ENCODE results near the gene CBY3.
"Not testable (repeated sequence)": the region's sequence is repeated elsewhere in the genome, so short reads cannot be mapped to it uniquely, and the experiment has no call there.

CBY3 gene

DNA sequence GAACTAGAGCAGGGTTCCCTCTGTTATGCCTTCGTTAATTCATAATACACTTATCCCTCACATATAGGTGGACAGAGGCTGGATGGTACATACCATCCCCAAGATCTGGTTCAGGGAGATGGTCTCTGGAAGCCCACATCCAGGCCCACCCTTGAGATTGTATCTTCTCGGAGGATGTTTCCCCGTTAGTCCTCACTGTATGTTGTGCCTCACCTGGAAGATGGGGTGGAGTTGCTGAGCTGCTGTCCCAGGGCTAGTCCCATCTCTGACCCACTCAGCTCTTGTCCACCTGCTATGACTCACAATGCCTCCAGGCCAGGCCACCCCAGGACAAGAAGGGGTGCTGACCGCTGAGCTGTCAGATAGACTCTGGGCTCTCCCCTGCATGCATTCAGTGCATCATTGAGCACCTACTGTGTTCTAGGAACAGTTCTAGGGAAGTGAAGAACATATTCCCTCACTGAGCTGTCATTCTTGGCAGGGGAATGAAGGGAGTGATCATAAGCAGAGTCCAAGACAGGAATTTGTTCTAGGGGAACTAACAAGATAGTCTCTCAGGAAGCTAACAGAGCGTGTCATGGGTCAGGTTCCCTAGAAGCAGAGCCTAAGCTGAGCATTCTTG, at the start of gene CBY3:
CBY3 (minus strand) TSS at position 255 of the 622 bp plus-strand sequence; CDS start at position 139, 116 bp downstream.
- DNase-seq = no peak

GRCh38 chr5:179730356-179730755, 49.5 kb upstream of the CBY3 start:
- DNase-seq = no peak

GRCh38 chr5:179729727-179730126, 48.9 kb upstream of the CBY3 start:
- no peak for DNase-seq

DNA sequence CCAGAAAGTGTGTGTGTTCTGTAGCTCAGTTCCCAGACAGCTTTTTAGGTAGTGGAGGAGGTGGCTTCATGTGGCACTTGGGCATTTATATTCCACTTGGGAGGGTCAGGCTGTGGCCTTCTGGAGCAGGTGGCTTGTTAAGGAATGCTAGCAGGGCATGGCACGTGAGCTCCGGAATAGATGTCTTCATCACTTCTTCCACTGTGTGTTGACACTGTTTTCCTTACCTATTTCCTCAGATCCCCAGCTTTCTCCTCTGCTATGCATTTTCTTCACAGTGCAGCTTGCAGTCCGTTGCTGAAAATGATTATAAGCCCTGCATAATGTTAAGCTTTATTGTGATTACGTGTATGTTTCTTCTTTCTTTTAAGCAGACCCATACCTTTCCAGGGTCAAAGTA, 48.5 kb upstream of the CBY3 start:
- DNase-seq = no peak

DNA sequence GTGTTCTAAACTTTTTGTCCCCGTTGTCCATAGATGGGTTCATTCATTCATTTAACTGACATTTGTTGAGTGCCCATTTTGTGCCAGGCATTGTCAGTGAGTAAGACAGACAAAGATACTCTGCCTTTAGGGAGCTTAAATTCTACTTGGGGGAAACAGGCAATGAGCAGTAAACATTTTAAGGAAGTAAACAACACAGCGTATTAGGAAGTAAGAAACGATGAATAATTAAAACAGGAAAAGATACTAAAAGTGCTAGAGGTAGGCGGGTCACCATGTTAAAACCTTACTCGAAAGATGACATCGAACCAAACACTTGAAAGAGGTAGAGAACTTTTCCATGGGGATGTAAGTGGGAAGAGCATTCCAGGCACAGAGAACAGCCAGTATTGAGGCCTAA, 46.3 kb upstream of the CBY3 start:
- DNase-seq = no peak

- DNase-seq = no peak
Observed at GRCh38 chr5:179724163-179724562, 43.3 kb upstream of the CBY3 start.

DNA sequence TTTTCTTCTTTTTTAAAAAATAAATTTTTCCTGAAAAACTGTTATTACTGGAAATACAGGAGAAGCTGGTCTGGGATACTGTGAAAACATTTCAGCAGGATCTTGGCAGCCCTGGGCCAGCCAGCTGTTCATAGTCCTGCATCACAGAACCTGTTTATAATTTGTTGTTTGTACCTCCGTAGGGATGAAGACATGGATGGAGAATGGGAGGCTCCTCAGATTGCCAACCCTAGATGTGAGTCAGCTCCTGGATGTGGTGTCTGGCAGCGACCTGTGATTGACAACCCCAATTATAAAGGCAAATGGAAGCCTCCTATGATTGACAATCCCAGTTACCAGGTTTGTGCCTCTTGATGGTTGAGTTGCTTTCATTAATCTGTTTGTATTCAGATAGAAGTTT, 39.4 kb upstream of the CBY3 start:
- no peak for DNase-seq

- no peak for DNase-seq
Observed at GRCh38 chr5:179716286-179716685, 35.5 kb upstream of the CBY3 start.

DNA sequence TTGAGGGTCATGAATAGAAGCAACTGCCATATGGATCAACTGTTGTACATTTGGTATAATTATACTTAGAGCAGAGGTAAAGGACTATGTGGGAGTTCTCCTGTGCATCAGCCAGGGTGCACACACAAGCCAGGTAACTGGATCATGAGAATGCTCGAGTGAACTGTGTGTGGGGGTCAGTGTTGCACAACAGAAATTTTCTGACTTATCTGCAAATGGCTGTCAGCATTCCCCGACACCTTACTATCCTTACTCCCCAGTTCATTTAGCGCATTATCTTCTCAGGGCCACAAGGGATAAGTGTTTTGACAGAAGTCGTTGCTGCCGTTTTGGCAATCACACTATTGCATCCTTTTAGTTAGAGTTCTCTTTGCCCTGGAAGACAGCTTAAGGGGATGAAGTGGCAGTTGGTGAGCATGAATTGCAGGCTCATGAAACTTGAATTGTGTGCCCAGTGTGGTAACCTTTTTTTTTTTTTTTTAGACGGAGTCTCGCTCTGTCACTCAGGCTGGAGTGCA, 19.6 kb upstream of the CBY3 start:
- no peak for DNase-seq

DNA sequence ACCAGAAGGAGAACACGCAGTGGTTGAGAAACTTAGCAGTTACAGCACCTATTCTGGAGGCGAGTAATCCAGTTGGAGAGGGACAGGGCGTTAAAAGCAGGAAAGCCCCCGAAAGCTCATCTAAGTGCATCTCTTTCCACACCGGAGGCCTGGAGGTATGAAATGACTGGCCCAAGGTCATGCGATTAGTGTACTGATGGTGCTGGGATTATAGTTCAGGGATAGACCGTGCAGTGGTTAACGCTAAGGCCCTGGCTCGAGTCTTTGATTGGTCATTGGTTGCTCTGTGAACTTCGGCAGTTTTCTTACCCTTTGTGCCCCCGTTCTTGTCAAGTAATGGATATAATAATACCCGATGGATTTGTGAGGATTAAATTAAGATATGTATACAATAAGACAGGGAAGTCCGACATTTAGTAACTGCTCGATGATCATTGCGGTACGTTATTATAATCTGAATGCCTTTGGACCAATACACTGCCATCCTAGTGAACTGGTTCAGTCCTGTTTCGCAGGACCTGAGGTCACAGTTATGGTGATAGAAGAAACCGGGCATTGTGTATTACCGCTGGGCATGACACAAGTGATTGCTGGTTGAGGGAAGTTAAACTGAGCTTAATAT, 18.9 kb upstream of the CBY3 start:
- DNase-seq = peak; percentile 64

DNA sequence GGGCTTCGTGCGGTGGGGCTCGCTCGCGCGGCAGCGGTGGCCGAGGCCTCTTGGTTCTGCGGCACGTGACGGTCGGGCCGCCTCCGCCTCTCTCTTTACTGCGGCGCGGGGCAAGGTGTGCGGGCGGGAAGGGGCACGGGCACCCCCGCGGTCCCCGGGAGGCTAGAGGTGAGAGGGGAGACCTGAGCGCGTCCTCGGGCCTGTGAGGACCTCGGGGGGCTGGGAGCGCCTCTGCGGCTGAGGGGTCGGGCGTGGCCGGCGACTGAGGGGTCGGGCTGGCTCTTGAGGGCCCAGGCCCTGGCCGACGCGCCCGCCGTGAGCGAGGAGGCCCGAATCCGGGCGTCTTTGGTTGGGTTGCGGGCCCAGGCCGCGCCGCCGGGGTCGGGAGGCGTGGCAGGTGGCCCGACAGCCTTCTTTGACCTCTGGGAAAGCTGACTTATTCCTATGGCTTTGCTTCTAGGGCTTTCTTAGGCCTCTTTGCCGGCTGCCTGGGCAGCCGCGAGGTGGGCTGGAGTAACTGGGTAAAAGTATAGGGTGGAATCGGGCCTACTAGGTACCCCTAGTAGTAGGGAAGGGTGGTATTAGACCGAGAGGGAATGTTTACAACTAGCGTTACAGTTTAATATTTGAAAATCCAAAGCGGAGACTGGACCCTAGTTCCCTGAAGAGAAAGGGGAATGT, 18.2 kb upstream of the CBY3 start, which contains the start of gene CANX:
CANX (plus strand) TSS at position 33 of the 681 bp plus-strand sequence. CDS start 6,715 bp downstream, outside the sequence.
- DNase-seq = no peak

DNA sequence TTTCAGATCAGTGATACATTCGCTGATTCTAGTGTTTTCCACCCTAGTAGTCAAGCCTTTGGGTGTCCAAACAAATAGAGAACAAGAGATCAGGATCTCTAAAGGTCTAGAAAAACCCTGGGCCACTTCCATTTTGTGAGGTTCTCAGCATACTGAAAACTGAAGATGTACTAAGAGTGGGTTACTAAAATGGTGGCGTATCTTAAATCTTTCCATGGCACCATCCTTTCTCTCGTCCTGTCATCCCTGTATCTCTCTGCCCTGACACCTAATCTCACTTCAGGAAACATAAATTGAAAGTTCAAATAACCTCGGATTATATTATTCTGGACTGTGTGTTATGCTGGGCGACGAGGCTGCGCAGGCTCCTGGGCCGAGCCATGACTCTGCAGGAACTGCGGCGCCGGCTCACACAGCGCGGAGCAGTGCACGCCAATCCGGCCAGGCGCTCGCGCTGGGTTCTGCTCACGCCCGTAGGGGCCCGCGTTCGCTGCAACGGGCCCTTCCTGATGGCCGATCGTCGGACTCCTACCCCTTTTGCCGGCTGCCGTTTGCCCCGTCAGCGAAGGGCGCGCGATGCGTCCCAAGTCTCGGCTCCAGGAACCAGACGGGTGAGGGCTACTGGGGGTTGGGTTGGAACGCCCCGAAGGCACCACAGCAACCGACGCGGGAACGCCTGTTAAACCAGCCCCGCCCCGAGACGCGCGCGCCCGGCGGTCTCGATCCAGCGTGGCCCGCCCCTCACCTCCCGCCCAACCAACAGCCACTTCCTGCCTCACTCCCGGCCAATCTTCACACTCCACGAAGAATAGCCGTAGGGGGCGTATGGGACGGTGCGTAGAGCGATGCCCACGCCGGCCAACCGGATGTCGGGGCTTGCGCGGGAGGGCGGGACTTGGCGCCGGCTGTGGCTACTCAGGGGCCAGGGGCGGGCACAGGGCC, 17.4 kb upstream of the CBY3 start:
- peak; percentile 99 for DNase-seq

GRCh38 chr5:179697543-179697942, 16.7 kb upstream of the CBY3 start:
- DNase-seq = not testable (repeated sequence)

GRCh38 chr5:179697108-179697507, 16.3 kb upstream of the CBY3 start:
- DNase-seq = no peak

- no peak for DNase-seq
Observed at GRCh38 chr5:179696603-179697002, 15.8 kb upstream of the CBY3 start.

GRCh38 chr5:179694561-179694960, 13.7 kb upstream of the CBY3 start:
- DNase-seq = no peak

- DNase-seq = not testable (repeated sequence)
Observed at GRCh38 chr5:179689212-179689611, 8.4 kb upstream of the CBY3 start.

DNA sequence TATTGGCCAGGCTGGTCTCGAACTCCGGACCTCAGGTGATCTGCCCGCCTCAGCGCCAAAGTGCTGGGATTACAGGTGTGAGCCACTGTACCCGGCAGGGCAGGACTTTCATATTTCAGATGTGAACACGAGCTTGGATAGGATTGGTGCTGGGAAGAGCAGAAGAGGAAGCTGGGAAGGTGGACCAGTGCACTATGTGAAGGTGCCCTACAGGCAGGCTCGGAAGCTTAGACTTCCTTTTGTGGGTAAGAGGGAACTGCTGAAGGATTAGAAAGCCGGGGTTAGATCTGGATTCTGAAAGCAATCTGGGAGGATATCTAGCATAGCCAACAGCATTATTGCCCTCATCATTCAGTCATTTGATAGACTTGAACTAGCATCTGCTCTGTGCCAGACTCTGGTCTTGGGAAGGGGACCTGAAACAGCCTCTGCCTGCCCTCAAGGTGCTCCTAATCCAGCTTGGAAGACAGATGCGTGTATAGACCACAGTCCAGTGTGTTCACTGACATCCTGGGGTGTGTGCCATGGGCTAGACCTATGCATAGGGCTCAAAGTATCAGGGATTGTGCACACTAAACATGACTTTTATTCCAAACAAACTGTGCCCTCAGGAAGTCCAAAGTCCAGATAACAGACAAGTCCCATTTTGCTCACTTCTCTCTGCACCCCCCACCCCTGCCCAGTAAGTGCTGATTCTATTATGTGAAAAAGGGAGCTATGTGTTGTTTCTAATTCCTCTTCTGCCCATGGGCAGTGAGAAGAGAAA, 637 bp downstream of the CBY3 start:
- no peak for DNase-seq

DNA sequence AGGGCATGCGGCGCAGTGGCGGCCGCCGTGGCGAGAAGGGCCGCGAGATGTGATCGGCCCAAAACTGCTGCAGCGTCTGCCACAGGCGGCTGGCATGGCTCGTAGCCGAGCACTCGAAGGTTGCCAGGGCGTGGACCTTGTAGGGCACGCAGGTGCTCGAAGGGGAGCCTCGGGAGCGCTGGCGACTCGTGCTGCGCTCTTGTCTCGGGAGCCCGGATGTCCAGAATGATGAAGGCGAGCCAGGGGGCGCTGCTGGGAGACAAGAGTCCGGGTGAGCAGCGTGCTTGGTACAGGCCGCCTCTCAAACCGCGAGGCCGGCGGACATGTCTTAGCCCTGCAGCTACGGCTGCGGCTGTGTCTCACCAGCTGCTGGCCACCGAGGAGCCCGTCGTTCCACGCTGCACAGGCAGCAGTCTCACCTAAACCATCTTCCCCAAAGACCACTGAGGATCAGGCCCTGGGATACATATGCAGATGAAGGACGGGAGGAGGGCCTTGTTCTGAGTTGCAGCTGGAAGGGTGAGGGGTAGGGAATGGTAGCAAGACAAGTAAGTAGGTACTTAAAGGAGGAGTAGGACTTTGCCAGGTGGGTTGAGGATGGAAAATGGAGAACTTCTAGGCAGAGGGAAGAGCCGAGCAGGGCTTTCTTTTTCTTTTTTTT, 1.7 kb downstream of the CBY3 start:
- peak; percentile 72 for DNase-seq

GRCh38 chr5:179678223-179679013, 2.4 kb downstream of the CBY3 start:
- peak; percentile 95 for DNase-seq

DNA sequence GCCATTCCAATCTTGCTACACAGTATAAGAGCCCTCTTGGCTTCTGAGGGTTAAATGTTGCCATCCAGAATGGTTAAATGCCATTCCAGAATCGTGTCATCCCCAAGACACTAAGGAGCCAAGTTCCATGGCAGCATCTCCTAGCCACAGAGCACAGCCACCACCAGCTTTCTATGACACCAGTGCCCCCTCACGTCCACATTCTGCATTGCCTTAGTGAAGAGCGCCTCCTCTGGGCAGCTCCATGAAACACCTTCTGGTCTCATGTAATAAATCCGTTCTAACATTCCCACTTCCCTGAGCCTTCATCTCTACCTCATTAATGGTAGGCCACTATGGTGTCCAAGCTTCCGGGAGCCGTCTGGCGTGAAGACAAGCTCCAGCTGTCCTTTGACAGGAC, 12.4 kb downstream of the CBY3 start:
- peak; percentile 40 for DNase-seq

Measured in activated naive CD4-positive, alpha-beta T cell treated with Interleukin-2 at 50 U/mL for 16 hours (primary cell).